GM19351 (cell line): ENCODE data around the gene CPNE4.

Source experiments
- ATAC-seq: cut with Tn5 transposase; IDR thresholded peaks from one replicate; pipeline ENCODE4 v1.9.1; 2021; ENCODE audit warnings: mild to moderate bottlenecking, moderate library complexity; ENCODE audit not compliant: unreplicated experiment

Gene CPNE4

GRCh38 chr3:131804565-131805133 lies 230.2 kb downstream of the CPNE4 start:
- no peak for ATAC-seq

- ATAC-seq: no peak
Observed at GRCh38 chr3:131803113-131803512, 231.7 kb downstream of the CPNE4 start.

- ATAC-seq: no peak
Observed at GRCh38 chr3:131802029-131802428, 232.8 kb downstream of the CPNE4 start.

GRCh38 chr3:131801566-131801965 lies 233.2 kb downstream of the CPNE4 start:
- no peak for ATAC-seq

- ATAC-seq: no peak
Observed at GRCh38 chr3:131797776-131798175, 237.0 kb downstream of the CPNE4 start.

GRCh38 chr3:131796558-131797198 lies 238.1 kb downstream of the CPNE4 start:
- ATAC-seq: peak; percentile 52

- ATAC-seq: no peak
Observed at GRCh38 chr3:131796111-131796510, 238.7 kb downstream of the CPNE4 start.

GRCh38 chr3:131795390-131796090 lies 239.3 kb downstream of the CPNE4 start:
- ATAC-seq: peak; percentile 50

GRCh38 chr3:131794766-131795388 lies 239.9 kb downstream of the CPNE4 start:
- ATAC-seq: peak; percentile 71

GRCh38 chr3:131793870-131794269 lies 240.9 kb downstream of the CPNE4 start:
- ATAC-seq: no peak

- ATAC-seq: no peak
Observed at GRCh38 chr3:131789188-131789587, 245.6 kb downstream of the CPNE4 start.

- peak; percentile 96 for ATAC-seq
Observed at GRCh38 chr3:131786386-131786785, 248.4 kb downstream of the CPNE4 start.

GRCh38 chr3:131782751-131783150 lies 252.1 kb downstream of the CPNE4 start:
- no peak for ATAC-seq

- ATAC-seq: no peak
Observed at GRCh38 chr3:131778526-131778925, 256.3 kb downstream of the CPNE4 start.

- ATAC-seq: no peak
Observed at GRCh38 chr3:131775650-131776049, 259.2 kb downstream of the CPNE4 start.

GRCh38 chr3:131772269-131773026 lies 262.4 kb downstream of the CPNE4 start:
- no peak for ATAC-seq

GRCh38 chr3:131762981-131763564 lies 271.7 kb downstream of the CPNE4 start:
- ATAC-seq: no peak

GRCh38 chr3:131756405-131756804 lies 278.4 kb downstream of the CPNE4 start:
- ATAC-seq: no peak

GRCh38 chr3:131755380-131755779 lies 279.4 kb downstream of the CPNE4 start:
- ATAC-seq: no peak

GRCh38 chr3:131750256-131750655 lies 284.6 kb downstream of the CPNE4 start:
- ATAC-seq: no peak

- no peak for ATAC-seq
Observed at GRCh38 chr3:131749826-131750225, 285.0 kb downstream of the CPNE4 start.
